H9 (cell line): ENCODE results near the gene ITM2C. TPM values are rescaled to one million over a fixed set of nuclear protein-coding genes. Genes with fewer than 3 reads are reported as not detected.

Experiments
- DNase-seq: peaks from one replicate; pipeline ENCODE4 v3.0.0-alpha.2; 2017
- H2AFZ ChIP-seq: one replicate; pipeline ENCODE4 v1.6.1; 2013; ENCODE audit warnings: mild to moderate bottlenecking, low read length, control low read depth, moderate library complexity
- H2AK5ac ChIP-seq: 2 replicates; pipeline ENCODE4 v1.6.1; 2013; ENCODE audit warnings: low read length, control low read depth, mixed read lengths; ENCODE audit not compliant: insufficient read length
- H2BK120ac ChIP-seq: one replicate; pipeline ENCODE4 v1.6.1; 2013; ENCODE audit warnings: low read depth, mild to moderate bottlenecking, low read length, control low read depth, inconsistent platforms; ENCODE audit not compliant: poor library complexity, severe bottlenecking
- H2BK12ac ChIP-seq: 2 replicates; pipeline ENCODE4 v1.6.1; 2013; ENCODE audit warnings: low read length, control low read depth, mixed read lengths, low read depth; ENCODE audit not compliant: insufficient read length
- H2BK15ac ChIP-seq: 2 replicates; pipeline ENCODE4 v1.6.1; 2013; ENCODE audit warnings: low read depth, low read length, control low read depth
- H2BK20ac ChIP-seq: one replicate; pipeline ENCODE4 v1.6.1; 2013; ENCODE audit warnings: low read depth, mild to moderate bottlenecking, low read length, control low read depth, inconsistent platforms; ENCODE audit not compliant: poor library complexity, severe bottlenecking
- H2BK5ac ChIP-seq: 2 replicates; pipeline ENCODE4 v1.6.1; 2013; ENCODE audit warnings: low read length, control low read depth, mixed read lengths; ENCODE audit not compliant: insufficient read length
- H3K14ac ChIP-seq: 2 replicates; pipeline ENCODE4 v1.6.1; 2013; ENCODE audit warnings: low read length, control low read depth; ENCODE audit not compliant: insufficient read depth
- H3K18ac ChIP-seq: 2 replicates; pipeline ENCODE4 v1.6.1; 2013; ENCODE audit warnings: low read depth, mild to moderate bottlenecking, mixed read lengths, low read length, control low read depth; ENCODE audit not compliant: insufficient read length
- H3K23ac ChIP-seq: 2 replicates; pipeline ENCODE4 v1.6.1; 2013; ENCODE audit warnings: low read length, control low read depth, mixed read lengths, low read depth; ENCODE audit not compliant: insufficient read length
- H3K23me2 ChIP-seq: 2 replicates; pipeline ENCODE4 v1.6.1; 2013; ENCODE audit warnings: low read depth, mild to moderate bottlenecking, mixed read lengths, low read length, control low read depth; ENCODE audit not compliant: insufficient read length, poor library complexity, severe bottlenecking
- H3K27ac ChIP-seq: 2 replicates; pipeline ENCODE4 v1.5.1; 2013; ENCODE audit warnings: low read length, control low read depth, mixed read lengths, low read depth; ENCODE audit not compliant: insufficient read length
- H3K27me3 ChIP-seq: 2 replicates; pipeline ENCODE4 v1.6.1; 2013; ENCODE audit warnings: low read length, control low read depth, inconsistent platforms; ENCODE audit not compliant: insufficient read depth
- H3K4ac ChIP-seq: 2 replicates; pipeline ENCODE4 v1.6.1; 2013; ENCODE audit warnings: low read depth, mild to moderate bottlenecking, control low read depth, inconsistent platforms, low read length, moderate library complexity
- H3K4me1 ChIP-seq: 2 replicates; pipeline ENCODE4 v1.6.1; 2013; ENCODE audit warnings: low read length, control low read depth, inconsistent platforms; ENCODE audit not compliant: insufficient read depth
- H3K4me2 ChIP-seq: 2 replicates; pipeline ENCODE4 v1.6.1; 2013; ENCODE audit warnings: low read length, control low read depth, mixed read lengths; ENCODE audit not compliant: insufficient read length, insufficient read depth
- H3K56ac ChIP-seq: 2 replicates; pipeline ENCODE4 v1.6.1; 2013; ENCODE audit warnings: low read depth, mild to moderate bottlenecking, mixed read lengths, low read length, control low read depth; ENCODE audit not compliant: insufficient read length
- H3K79me1 ChIP-seq: 2 replicates; pipeline ENCODE4 v1.6.1; 2013; ENCODE audit warnings: low read depth, mild to moderate bottlenecking, moderate library complexity, low read length, control low read depth, inconsistent platforms; ENCODE audit not compliant: insufficient read depth, poor library complexity, severe bottlenecking
- H3K79me2 ChIP-seq: 2 replicates; pipeline ENCODE4 v1.6.1; 2013; ENCODE audit warnings: low read length, control low read depth, inconsistent platforms; ENCODE audit not compliant: insufficient read depth
- H3K9ac ChIP-seq: 2 replicates; pipeline ENCODE4 v1.6.1; 2013; ENCODE audit warnings: low read length, control low read depth, mixed read lengths; ENCODE audit not compliant: insufficient read length; ENCODE audit errors: extremely low read depth
- H3K9me3 ChIP-seq: one replicate; pipeline ENCODE4 v1.6.1; 2013; ENCODE audit warnings: low read depth, low read length, inconsistent platforms; ENCODE audit not compliant: control insufficient read depth
- H3T11ph ChIP-seq: one replicate; pipeline ENCODE4 v1.6.1; 2013; ENCODE audit warnings: mild to moderate bottlenecking, low read length, control low read depth, inconsistent platforms
- H4K20me1 ChIP-seq: one replicate; pipeline ENCODE4 v1.6.1; 2013; ENCODE audit not compliant: control insufficient read depth, insufficient read length, insufficient read depth
- H4K5ac ChIP-seq: 2 replicates; pipeline ENCODE4 v1.6.1; 2013; ENCODE audit warnings: low read depth, mild to moderate bottlenecking, mixed read lengths, low read length, control low read depth; ENCODE audit not compliant: insufficient read length
- H4K8ac ChIP-seq: replicated peaks from 2 replicates; pipeline ENCODE4 v1.6.1; 2013; ENCODE audit warnings: low read length, control low read depth, mixed read lengths, low read depth; ENCODE audit not compliant: insufficient read length
- H4K91ac ChIP-seq: 2 replicates; pipeline ENCODE4 v1.6.1; 2013; ENCODE audit warnings: low read depth, mild to moderate bottlenecking, moderate library complexity, mixed read lengths, low read length, control low read depth; ENCODE audit not compliant: insufficient read length
- H3K27ac Mint-ChIP-seq, 3 experiments: 2 replicates in 2 of 3; 3 replicates in 1 of 3; pipeline ENCODE4 v1.8.0; 2020 to 2021; ENCODE audit warnings: mixed read lengths in 3 of 3, mild to moderate bottlenecking in 1 of 3, moderate library complexity in 1 of 3
- H3K27me3 Mint-ChIP-seq: 2 replicates; pipeline ENCODE4 v1.8.0; 2021; ENCODE audit warnings: low read depth, mild to moderate bottlenecking, moderate library complexity, mixed read lengths
- H3K36me3 Mint-ChIP-seq, 3 experiments: 2 replicates in 2 of 3; 3 replicates in 1 of 3; pipeline ENCODE4 v1.8.0; 2020 to 2021; ENCODE audit warnings: low read depth in 3 of 3, mixed read lengths in 3 of 3; ENCODE audit not compliant: insufficient read depth in 1 of 3
- H3K4me1 Mint-ChIP-seq, 2 experiments: 2 replicates each; pipeline ENCODE4 v1.8.0; 2020; ENCODE audit warnings: mixed read lengths in 2 of 2
- H3K4me3 Mint-ChIP-seq, 2 experiments: 2 replicates in 1 of 2; 3 replicates in 1 of 2; pipeline ENCODE4 v1.8.0; 2020 to 2021; ENCODE audit warnings: mild to moderate bottlenecking in 2 of 2, mixed read lengths in 2 of 2, moderate library complexity in 1 of 2
- H3K9me3 Mint-ChIP-seq, 2 experiments: 2 replicates in 1 of 2; 3 replicates in 1 of 2; pipeline ENCODE4 v1.8.0; 2020; ENCODE audit warnings: mild to moderate bottlenecking in 2 of 2, mixed read lengths in 2 of 2, moderate library complexity in 1 of 2
- CTCF ChIP-seq: fragments of 200-600 bp; sonication (generic); conservative IDR thresholded peaks from 3 replicates; pipeline ENCODE4 v1.8.0; 2021; ENCODE audit warnings: antibody characterized with exemption, mild to moderate bottlenecking
- WGBS: extraction: QIAGEN DNeasy Blood & Tissue Kit; methylation state at CpG from one replicate; pipeline ENCODE4 v1.1.7; 2013; ENCODE audit warnings: missing lambda C conversion rate, low lambda C conversion rate, mixed read lengths; ENCODE audit not compliant: insufficient read length; ENCODE audit errors: extremely low coverage; 5-methylcytosine and 5-hydroxymethylcytosine counted together
- total RNA-seq: library from RNA; stranded (reverse); gene quantifications from 2 replicates; pipeline ENCODE4 v1.2.1, GENCODE V29; 2021

Gene ITM2C
- total RNA-seq, 1 experiment from 2014 or later, result 297 TPM

- Histone ChIP-seq H3K14ac (no peak overlapping the region), H2BK120ac (no peak overlapping the region), H3K27ac (no peak overlapping the region), H3K23me2 (no peaks in the 10 kb centered on the region), H4K8ac (no peak overlapping the region), H4K91ac (no peak overlapping the region), H3K9me3 (no peaks in the 10 kb centered on the region), H3K27me3 (no peaks in the 10 kb centered on the region), H3T11ph (no peak overlapping the region), H2AK5ac (no peak overlapping the region), H3K79me1 (no peaks in the 10 kb centered on the region), H3K4me2 (no peak overlapping the region), H3K56ac (no peak overlapping the region), H3K18ac (no peak overlapping the region), H2AFZ (no peak overlapping the region), H3K4me1 (no peaks in the 10 kb centered on the region), H3K4ac (no peak overlapping the region), H3K79me2 (no peaks in the 10 kb centered on the region), H2BK5ac (no peak overlapping the region), H2BK15ac (no peak overlapping the region), H3K9ac (no peak overlapping the region), H4K5ac (no peak overlapping the region), H4K20me1 (no peaks in the 10 kb centered on the region), H3K23ac (no peak overlapping the region), H2BK12ac (no peak overlapping the region), H2BK20ac (no peak overlapping the region)
- H3K4me3 Mint-ChIP-seq, result no peak overlapping the region
- H3K36me3 Mint-ChIP-seq, result no peaks in the 10 kb centered on the region
- WGBS, result no CpG with 5 or more reads among the region's 7 CpGs
- H3K27ac Mint-ChIP-seq, result no peak overlapping the region; a peak in 1 of 7 replicates
- H3K9me3 Mint-ChIP-seq, result no peaks in the 10 kb centered on the region
- peaks cover 2 to 3% of the 10 kb centered on the region in 2 experiments; a peak in 2 of 4 replicates for H3K4me1 Mint-ChIP-seq
- no peak for TF ChIP-seq CTCF
- peak; percentile 3 for DNase-seq
- peaks cover 3% of the 10 kb centered on the region; the same call in 1 of the 2 replicates for H3K27me3 Mint-ChIP-seq
Observed at GRCh38 chr2:230916218-230916617, 51.5 kb downstream of the ITM2C start.
